ENCODE measurements around the gene KLF18.
"Not testable (repeated sequence)": the region's sequence is repeated elsewhere in the genome, so short reads cannot be mapped to it uniquely, and the experiment has no call there.

KLF18 gene

DNA sequence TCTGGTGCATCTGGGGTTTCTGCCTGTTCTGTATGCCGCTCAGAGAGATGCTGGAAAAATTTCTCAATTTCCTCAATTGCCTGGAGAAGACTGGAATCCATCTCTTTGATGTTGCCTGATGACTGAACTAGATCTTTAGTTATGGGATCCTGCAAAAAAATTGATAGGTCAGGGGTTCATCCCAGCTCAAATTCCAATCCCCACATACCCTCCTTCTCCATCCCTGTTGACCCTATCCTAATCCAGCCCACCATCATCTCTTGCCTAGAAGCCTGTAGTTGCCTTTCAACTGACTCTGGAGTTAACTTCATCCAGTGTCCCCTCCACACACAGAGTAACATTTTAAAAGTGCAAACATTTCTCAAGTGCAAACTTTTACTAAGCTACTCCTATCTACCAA is at the start of gene KLF18:
Gene KLF18 (minus strand): TSS at position 101 of the 400 bp plus-strand sequence. CDS start 0 bp downstream, at position 101.
- DNase-seq = no peak

DNA sequence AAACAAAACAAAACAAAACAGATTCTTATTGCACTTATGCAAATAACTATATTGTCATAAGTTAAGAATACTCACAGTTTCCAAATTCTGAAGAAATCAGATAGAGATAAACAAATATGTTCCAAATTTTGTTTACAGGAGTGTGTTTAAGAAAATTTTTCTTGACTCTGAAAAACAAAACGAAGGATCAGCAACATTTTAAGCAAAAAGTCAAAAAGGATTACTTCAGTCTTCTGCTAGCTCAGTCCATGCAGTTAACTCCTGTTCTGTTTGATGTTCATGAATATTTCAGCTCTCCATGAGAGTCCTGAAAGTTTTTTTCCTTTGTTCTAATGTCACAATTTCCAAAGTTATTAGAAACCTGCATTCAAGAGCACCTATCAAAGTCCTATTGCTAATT is 33.2 kb upstream of the KLF18 start:
- no peak for DNase-seq

DNA sequence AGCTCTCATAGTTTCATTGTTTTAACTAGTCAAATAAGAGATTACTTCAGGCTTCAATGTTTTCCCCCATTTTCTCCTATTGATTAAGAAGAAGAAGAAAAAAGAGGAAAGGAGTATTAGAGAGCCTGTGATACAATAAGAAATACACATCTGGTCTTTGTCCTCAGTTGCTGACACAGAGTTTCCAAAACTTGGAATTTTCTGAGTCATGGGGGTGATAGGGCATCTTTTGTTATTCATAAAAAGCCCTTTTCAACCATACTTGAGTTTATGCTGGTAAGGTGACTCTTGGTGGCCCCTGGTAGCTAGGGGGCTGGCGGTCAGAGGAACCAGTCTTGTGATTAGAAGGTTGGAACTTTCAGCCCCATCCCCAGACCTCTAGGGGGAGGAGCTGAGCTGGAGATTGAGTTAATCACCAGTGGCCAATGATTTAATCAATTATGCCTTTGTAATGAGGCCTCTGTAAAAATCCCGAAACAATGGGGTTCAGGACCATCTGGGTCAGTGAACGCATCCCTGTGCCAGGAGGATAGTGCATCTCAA is 28.9 kb upstream of the KLF18 start:
- no peak for DNase-seq

DNA sequence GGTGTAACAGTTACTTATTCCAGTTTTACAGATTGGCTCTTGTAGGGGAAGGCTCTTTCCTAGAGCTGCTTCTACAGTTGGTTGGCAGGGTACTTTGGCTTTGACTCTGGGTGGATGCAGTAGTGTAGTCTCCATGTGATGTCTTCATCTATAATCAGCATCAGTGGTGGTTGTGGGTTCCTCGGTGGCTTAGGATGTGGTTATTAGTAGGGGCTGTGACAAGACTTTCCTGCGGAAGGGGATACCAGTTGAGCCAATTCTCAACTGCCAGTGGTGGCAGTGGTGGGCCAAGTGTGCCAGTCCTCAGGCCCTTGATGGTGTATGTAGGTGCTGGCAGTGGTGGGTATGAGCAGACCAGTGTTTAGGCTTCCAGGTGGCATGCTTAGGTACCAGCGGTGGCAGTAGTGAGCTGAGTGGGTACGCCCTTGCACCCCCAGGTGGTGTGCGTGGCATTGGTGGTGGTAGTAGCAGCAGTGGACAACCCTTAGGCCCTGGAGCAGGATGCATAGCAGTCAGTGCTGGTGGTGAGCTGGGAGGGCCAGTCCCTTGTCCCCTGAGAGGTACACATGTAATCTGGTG is 27.2 kb upstream of the KLF18 start:
- DNase-seq = no peak

DNA sequence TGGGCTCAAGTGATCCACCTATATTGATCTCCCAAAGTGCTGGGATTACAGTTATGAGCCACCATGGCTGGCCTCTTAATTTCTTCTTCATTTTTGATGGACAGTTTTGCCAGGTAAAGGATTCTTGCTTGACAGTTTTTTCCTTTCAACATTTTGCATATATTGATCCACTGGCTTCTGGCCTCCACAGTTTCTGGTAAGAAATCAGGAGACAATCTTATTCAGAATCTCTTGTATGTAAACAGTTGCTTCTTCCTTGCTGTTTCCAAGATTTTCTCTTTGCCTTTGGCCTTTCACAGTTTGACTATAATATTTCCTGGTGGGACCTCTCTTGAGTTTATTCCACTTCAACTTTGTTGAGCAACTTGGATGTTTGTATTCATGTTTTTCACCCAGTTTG is 20.1 kb upstream of the KLF18 start:
- no peak for DNase-seq

DNA sequence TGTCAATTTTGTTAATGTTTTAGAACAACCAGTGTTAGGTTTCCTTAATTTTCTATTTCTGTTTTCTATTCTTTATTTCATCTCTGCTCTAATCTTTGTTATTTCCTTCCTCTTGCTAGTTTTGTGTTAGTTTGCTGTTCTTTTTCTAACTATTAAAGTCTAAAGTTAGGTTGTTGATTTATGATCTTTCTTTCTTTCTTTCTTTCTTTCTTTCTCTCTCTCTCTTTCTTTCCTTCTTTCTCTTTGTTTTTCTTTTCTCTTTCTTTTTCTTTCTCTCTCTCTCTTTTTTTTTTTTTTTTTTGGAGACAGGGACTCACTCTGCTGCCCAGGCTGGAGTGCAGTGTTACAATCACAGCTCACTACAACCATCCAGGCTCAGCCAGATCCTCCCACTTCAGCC is 17.4 kb upstream of the KLF18 start:
- DNase-seq = no peak

DNA sequence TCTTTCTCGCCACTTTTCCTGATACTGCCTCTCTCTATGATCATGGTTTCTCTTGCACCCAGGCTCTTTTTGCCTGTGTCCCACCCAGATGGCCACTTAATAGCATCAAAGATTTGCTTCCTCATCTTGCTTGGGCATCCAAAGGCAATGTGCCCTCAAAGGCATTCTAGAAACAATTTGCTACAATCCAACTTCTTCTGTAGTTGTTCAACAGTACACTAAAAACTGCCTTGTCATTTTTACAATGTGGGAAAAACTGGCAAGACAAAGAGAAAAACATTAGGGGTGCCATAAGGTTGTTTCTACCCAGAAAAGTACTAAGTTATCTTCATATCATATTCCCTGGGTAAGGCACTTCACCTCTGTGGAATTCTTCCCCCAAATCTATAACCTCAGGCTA is 16.5 kb upstream of the KLF18 start:
- no peak for DNase-seq

DNA sequence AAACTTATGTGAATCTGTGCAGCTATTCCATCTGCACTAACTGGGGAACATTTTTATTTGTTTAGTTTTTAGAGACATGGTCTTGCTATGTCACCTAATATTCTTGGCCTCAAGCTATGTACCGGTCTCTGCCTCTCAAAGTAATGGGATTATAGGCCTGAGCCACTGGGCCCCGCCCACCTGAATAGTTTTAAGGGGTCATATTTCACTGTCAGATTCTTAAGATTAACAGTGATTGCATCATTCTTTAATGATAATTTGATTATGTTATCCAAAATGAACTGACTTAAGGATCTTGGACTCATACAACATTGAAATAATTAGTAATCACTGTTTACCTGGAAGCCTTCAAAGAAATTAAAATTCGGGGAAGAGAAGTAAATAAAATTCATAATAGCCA is 12.6 kb upstream of the KLF18 start:
- no peak for DNase-seq

DNA sequence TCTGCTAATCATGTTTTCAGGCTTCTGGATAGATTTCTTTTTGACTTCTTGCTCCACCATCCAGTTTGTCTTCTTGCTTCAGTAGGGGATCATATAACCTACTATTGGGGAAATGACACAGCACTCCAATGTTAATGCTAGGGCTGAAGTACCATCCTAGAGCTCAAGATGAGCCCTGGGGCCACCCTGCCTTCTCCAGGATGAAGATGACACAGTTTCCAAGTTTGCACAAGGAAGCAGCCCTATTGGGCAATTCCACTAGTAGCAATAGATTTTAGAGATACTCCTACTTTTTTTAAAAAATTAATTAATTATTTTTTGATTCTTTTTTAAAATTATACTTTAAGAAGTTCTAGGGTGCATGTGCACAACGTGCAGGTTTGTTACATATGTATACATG is 11.3 kb upstream of the KLF18 start:
- no peak for DNase-seq

DNA sequence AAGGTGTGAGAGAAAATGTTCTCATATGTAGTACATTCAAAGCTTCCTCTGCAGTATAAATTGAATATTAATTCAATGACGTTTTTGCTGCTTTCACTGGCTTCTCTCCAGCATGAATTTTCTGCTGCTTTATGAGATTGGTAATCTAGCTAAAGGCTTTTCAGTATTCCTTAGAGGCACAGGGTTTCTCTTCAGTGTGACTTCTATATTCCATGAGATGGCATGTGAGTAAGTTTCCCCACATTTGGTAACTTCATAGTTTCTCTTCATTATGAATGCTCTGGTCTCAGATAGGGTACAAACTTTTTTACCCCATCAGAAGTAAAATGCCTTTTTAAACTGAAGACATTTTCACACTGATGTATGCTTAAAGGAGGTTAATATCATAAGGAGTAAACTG is 10.4 kb upstream of the KLF18 start:
- no peak for DNase-seq

DNA sequence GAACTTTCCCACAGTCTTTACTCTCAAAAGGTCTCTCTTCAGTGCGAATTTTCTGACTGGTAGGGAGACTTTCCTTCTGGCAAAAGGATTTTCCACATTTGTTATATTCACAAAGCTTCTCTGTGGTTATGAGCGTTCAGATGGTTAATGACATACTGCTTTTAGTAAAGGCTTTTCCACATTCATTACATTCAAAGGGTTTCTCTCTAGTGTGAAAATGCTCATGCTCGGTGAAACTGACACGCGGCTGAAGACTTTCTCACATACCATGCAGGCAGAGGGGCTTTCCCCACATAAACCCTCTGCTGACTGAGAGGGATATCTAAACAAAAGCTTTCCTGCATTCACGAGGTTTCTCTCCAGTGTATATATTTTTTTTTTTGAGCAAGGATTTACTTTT is 9.9 kb upstream of the KLF18 start:
- DNase-seq = no peak

DNA sequence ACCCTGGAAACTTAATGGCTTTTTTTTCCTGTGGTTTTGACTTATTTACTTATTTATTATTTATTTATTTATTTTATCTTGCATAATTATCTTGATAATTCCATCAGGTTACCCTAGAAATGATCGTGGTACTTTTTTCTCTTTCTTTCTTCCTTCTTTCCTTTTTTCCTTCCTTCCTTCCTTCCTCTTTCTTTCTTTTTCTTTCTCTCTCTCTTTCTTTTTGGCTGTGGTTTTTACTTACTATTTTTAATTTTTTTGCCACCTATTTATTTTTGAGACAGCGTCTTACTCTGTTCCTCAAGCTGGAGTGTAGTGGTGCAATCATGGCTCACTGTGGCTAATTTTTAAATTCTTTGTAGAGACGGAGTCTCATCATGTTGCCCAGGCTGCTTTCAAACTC is 6.2 kb upstream of the KLF18 start:
- no peak for DNase-seq

DNA sequence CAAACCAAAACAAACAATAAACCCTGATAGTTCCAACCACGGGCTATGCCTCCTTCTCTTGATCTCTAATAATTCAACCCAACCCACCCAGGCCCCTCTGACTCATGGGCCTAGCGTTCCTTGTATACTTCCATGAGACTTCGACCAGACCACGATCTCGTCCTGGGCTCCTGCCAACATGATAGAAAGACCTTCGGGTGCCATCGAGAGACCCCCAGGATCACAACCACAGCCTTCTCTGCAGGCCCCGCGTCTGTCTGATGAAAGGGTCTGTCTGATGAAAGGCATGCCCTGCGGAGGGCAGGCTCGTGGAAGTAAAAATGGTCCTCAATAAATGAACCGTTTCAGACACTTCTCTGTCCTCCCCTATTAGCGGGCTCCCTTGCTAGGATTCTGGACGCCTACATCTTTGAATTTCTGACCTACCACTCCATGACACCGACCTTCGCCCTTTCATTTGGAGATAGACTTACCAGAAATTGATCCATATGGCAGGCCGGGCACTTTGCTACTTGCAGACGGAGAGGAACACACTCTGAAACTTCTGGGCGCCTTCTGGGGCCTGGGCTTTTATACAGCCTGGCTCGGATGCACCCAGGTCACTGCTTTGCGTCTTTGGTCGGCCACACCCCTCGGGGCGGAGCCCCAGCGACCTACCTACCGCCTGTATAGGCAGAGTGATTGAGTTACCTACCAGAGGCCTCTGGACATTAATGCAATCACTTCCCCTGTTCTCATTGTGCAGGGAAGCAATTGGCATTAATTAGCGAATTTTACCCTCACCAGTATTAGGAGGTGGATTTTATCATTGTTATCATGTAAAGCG is 5.3 kb upstream of the KLF18 start:
- no peak for DNase-seq

DNA sequence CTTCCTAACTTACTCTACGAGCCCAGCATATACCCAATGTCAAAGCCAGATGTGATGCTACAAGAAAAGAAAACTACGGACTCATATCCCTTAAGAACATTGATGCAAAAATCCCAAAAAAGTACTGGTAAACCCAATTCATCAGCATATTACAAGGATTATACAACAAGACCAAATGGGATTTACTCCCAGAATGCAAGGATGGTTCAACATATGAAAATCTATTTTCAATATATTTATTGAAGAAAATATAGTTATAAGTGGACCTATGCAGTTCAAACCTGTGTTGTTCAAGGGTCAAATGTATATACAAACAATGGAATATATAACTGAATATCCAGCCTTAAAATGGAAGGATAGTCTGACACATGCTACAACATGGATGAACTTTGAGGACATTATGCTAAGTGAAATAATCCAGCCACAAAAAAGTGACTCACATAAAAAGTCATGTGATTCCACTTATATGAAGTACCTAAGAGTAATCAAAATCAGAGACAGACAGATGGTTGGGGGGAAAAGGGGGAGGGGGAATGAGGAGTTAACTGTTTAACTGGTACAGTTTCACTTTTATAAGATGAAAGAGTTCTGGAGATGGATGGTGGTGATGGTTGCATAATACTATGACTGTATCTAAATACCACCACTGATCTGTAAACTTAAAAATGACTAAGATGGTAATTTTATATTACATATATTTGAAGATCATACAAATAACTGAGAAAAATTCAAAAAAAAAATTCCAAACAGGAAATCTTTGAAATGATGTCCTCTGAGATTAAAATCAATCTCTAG is 3.7 kb upstream of the KLF18 start:
- no peak for DNase-seq

DNA sequence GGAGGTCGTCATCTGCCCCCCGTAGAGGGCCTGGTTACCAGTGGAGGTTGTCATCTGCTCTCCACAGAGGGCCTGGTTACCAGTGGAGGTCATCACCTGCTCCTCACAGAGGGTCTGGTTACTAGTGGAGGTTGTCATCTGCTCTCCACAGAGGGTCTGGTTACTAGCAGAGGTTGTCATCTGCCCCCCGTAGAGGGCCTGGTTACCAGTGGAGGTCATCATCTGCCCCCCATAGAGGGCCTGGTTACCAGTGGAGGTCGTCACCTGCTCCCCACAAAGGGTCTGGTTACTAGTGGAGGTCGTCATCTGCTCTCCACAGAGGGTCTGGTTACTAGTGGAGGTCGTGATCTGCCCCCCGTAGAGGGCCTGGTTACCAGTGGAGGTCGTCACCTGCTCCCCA is 1.9 kb downstream of the KLF18 start:
- not testable (repeated sequence) for DNase-seq

DNA sequence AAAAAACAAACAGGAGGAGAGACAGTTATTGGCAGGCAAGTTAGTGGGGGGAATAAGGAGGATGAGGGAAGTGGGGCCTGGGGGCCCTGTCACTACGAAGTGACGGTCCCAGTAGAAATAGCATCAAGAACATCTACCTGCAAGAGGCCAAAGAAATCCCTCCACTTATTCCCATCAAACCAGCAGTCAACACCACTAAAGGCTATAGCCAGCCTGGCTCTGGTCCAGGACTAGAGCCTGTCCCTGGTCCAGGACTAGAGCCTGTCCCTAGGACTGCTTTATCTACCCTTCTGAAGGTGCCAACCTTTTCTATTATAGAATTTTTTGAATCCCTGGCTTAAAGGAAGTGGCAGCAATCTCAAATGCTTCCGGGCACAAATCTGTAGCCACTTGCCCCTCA is 3.2 kb downstream of the KLF18 start:
- no peak for DNase-seq

DNA sequence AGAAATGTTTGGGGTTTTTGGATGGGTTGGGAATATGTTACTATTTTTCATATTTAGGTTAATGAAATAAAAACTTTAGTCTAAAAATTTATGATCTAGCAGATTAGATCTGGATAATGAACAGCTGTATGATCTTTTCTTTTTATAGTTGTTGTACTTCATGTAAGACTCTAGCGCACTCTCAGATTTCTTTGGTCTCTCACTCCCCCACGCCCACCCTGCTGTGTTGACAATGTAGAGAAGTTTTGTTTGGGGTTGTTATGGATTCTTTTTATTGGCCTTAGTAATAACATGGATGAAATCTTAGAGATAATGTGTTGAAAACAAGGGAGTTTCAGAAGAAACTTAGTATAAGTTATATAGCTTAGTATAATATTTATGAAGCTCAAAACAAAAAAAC is 5.5 kb downstream of the KLF18 start:
- no peak for DNase-seq

DNA sequence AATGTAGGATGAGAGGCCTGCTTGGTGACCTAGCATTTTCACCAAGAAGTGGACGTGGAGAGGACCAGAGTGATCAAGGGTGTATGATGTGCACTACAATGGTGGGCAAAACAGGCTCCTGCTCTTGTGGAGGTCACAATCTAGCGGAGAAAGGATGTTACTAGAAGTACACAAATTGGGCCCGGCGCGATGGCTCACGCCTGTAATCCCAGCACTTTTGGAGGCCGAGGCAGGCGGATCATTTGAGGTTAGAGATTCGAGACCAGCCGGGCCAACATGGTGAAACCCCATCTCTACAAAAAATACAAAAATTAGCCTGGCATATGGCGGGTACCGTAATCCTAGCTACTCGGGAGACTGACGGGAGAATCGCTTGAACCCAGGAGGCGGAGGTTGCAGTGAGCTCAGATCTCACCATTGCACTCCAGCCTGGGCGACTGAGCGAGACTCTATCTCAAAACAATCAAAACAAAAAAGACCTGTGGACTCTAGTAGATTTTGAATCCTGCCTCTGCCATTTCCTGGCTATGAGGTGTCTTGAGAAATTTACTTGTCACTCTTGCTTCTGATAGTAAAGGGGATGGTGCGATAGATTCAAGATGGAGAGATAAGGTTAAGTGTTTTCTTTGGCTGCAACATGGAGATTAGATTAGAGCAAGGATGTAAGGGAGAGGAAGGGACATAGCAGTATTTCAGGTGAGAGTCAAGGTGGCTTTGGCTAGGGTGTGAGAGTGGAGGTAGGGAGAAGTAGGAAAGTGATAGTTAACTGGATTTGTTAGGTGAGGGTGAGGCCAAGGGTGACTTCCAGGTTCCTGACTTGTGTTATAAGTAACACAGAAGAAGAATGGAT is 7.1 kb downstream of the KLF18 start:
- DNase-seq = no peak

DNA sequence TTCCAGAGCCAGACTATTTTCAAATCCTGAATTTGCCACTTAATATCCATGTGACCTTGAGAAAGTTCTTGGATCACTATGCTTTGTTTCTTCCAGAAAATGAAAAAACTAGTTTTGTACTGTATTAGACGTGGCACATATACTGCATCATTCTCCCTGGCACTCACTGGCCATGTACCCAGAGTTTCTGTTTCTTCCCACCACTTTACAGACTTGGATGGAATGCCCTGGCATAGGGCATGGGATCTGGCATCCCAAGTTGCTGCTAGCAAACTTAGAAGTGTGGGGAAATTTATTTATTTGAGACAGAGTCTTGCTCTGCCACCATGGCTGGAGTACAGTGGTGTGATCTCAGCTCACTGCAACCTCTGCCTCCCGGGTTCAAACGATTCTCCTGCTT is 10.0 kb downstream of the KLF18 start:
- no peak for DNase-seq

DNA sequence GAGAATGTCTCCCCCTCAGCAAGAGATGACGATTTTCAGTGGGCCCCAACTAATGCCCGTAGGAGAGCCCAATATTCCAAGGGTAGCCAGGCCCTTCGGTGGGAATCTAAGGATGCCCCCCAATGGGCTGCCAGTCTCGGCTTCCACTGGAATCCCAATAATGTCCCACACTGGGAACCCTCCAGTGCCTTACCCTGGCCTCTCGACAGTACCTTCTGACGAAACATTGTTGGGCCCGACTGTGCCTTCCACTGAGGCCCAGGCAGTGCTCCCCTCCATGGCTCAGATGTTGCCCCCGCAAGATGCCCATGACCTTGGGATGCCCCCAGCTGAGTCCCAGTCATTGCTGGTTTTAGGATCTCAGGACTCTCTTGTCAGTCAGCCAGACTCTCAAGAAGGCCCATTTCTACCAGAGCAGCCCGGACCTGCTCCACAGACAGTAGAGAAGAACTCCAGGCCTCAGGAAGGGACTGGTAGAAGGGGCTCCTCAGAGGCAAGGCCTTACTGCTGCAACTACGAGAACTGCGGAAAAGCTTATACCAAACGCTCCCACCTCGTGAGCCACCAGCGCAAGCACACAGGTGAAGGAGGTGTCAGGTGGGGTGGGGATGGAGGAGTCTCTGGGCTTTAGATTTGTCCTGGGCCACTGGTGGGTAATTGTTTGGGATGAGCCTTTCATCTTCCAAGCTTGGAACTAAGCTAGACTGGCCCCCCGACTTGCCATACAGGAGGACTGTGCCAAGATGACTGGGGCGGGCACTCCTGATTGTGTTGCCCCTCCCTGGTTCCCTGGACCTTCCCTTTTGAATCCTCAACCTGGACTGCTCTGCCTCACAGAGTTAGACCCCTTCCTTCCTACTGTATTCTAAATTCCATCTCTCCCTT is 11.6 kb downstream of the KLF18 start:
- DNase-seq = no peak

DNA sequence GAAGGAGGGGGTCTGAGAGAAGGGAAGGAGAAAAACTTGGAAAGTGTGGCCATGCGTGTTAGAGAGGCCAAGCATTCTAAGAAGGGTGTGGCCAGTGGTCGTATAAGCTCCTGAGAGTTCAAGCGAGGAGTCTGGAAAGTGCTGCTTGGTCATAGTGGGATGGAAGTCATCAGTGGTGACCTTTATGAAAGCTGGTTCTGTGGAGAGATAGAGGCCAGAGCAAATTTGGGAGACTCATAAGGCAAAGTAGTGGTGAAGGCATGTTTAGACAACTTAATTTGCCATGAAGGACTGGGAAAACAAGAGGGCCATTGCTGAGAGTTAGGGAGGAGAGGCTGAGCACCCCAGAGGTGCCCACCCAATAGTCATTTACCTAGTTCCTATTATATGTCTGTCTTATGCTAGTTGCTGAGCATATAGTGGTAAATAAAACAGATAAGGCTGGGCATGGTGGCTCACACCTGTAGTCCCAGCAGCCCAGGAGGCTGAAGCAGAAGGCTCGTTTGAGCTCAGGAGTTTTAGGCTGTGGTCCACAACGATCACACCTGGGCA is 21.0 kb downstream of the KLF18 start:
- DNase-seq = no peak
